ENCODE measurements around the gene PIGO.

Gene PIGO

DNA sequence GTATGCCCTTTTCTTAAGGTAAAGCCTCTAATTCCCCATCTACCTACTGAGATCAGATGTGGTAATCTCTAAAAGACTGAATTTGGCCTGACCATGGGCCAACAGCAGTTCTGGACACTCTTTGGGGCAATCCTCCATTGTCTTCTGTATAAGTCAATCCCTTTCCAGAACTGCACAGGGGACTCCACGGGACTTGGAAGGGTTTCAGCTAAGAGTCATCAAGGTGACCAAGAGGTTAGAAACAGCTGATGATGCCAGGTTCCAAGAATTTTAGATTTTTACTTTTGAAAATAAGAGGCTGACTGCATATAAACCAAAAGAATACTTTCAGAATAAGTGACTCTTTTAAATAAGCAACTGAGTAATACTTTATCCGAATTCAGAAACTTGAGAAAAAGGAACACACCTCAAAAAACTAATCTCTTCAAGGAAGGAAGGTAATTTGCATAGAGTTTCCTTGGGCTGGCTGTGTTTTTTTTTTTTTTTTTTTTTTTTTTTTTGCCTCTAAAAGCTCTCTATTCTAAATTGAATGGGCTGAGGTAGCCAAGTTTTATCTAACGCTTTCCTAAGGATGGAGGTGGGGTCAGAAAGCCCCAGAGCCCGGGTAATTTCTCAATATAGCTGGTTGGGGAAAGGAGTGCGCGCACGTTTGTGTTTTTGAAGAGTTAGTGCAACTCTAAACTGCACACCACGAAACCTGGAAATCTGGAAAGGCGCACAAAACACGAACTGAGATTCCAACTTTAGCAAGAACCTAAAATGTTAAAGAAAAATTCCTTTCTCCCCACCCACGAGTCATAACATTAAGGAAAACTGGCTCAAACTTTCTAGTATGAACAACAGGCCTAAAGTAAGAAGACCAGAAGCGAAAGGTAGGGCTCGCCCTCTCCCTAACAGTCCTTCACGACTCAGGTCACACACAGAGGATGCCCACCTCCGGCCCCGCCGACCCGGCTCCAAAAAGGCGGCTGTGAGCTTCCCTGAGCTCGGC, 25.3 kb downstream of the PIGO start:
- no peak for DNase-seq

GRCh38 chr9:35069020-35069419, 27.4 kb downstream of the PIGO start:
- DNase-seq: no peak

DNA sequence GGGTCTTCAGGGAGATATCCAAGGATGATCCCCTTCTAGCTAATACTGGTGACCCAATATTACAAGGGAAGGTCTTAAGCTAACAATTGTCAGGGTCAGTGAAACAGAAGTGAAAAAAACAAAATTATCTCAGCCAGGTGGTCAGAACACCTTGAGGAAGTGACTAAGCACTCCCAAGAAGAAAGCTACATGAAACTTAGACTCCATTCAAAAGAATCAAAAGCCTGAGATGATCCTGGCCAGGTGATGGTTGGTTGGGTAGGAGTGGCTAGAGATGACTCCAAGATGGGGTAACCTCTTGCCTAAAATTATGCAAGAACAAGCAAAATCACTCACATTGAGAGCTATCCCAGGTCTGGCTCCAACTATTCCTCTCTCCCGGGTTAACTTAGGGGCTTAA, 29.3 kb downstream of the PIGO start:
- no peak for DNase-seq

- DNase-seq: no peak
Measured at GRCh38 chr9:35060548-35061207, 35.7 kb downstream of the PIGO start.

DNA sequence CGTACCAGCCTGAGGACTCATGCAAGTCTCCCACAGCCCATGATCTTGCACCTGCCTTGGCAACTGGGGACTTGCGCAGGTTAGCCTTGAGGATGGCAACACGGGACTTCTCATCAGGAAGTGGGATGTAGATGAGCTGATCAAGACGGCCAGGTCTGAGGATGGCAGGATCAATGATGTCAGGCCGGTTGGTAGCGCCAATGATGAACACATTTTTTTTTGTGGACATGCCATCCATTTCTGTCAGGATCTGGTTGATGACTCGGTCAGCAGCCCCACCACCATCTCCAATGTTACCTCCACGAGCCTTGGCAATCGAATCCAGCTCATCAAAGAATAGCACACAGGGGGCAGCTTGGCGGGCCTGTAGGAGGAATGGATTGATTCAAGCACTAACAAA, 37.0 kb downstream of the PIGO start:
- no peak for DNase-seq

DNA sequence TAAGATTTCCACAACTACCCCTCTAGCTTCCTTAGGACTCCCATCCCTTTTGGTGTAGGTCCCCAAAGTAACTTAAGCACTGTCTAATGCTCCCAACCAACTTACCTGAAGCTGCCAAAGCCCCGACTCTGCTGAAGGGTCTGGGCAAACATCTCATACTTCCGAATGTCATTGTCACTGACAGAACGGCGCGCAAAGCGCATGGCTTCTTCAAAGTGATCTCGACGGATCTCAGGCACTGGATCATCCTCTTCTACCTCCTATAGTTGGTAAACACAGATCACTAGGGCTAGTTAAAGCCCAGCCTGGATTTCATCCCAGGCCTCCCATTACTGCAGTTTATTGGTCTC, 39.1 kb downstream of the PIGO start:
- no peak for DNase-seq

GRCh38 chr9:35056571-35057270, 39.7 kb downstream of the PIGO start:
- DNase-seq: no peak

- DNase-seq: no peak
Measured at GRCh38 chr9:35054871-35055644, 41.3 kb downstream of the PIGO start.

- DNase-seq: no peak
Measured at GRCh38 chr9:35054185-35054835, 42.1 kb downstream of the PIGO start.

DNA sequence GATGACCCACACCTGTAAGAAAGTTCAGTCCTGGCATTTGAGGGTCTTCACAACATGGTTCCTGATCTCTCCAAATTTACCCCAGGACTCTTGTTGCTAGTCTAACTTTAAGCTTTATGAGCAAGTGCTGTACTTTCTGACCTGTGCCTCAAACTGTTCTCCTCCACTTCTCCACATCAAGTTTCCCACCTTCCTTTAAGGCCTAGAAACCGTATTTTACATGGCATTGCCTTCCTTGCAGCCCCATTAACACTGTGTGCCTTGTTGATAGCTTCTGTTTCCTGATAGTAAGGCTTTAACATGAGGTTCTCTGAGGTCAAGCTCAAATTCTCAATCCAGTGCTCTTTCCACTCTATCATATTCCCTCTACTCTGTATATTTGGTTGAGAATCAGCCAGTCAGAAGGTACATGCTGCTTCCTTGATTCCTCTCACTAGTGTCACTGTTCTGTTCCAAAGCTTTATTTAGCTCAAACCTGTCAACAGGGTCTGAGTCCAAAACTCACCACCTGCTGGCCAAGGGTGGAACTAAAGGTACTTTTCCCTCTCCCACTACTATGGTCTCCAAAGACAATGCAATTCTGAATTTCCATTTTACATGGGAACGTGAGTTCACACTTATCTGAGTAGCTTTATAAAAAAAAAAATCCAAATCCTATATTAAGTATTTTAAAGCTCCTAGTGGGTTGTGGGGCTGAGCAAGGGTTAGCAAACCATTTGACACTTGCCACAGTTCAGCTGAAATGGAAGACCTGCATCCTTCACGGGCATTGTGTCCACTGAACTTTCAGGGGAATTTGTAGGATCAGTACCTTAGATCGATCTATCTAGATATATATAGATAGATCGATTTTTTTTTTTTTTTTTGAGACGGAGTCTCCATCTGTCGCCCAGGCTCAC, 45.1 kb downstream of the PIGO start:
- peak; percentile 62 for DNase-seq

DNA sequence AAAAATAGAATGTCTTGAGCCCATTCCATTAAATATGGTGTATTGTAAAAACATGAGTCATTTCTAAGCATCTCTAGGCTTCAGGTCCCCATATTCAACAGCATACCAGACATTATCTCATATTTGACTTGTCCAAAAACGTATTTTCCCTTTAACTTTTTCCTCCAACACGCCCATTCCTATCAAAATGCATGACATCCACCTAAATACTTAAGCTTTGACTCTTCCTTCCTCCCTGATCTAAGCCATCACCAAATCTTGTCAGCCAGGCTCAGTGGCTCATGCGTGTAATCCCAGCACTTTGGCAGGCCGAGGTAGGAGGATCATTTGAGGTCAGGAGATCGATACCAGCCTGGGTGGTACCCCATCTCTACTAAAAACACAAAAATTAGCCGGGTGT, 47.9 kb downstream of the PIGO start:
- no peak for DNase-seq

GRCh38 chr9:35044071-35044470, 52.3 kb downstream of the PIGO start:
- DNase-seq: no peak

- DNase-seq: no peak
Measured at GRCh38 chr9:35042891-35043545, 53.4 kb downstream of the PIGO start.

DNA sequence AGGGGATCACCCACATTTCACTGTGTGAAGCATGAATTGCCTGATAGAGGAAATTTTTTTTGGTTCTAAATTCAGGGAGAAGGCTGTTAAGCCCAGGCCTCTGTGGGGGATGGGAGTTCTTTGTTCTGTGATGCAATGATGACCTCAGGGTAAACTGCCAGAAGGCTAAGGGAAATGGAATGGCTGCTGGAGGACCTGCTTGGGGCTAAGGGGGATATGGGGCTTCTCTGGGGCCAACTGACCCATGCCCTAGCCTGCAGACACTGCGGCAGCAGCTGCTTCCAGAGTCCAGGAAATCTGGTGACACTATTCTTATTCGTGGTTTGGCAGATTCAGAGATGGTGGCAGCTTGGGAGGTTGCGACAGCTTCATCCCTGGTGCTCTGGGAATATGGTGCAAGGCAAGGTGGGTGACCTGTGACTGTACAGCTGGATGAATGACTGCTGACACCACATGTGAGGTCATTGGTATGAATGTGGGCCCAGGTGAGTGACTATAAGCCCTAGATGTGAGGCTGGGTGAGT, 54.2 kb downstream of the PIGO start:
- DNase-seq: no peak
